Fibroblast of mammary gland (primary cell): ENCODE data around the gene SAXO2.
"Not testable (repeated sequence)": the region's sequence is repeated elsewhere in the genome, so short reads cannot be mapped to it uniquely, and the experiment has no call there.

Experiments used
- DNase-seq: peaks from one replicate; pipeline ENCODE4 v3.0.0-alpha.2; 2010; ENCODE audit warnings: low read depth
- H3K4me3 ChIP-seq: 2 replicates; pipeline ENCODE4 v1.5.1; 2011; ENCODE audit warnings: low read depth, mild to moderate bottlenecking, low read length, moderate library complexity; ENCODE audit not compliant: control insufficient read depth
- CTCF ChIP-seq: conservative IDR thresholded peaks from 2 replicates; pipeline ENCODE4 v1.5.1; 2011; ENCODE audit warnings: low read depth, low read length, inconsistent platforms; ENCODE audit not compliant: control insufficient read depth, insufficient read depth

Gene SAXO2

GRCh38 chr15:82317091-82317489 is 54.5 kb downstream of the SAXO2 start:
- no peak for DNase-seq
- H3K4me3 ChIP-seq = no peak overlapping the region
- TF ChIP-seq CTCF = no peak

DNA sequence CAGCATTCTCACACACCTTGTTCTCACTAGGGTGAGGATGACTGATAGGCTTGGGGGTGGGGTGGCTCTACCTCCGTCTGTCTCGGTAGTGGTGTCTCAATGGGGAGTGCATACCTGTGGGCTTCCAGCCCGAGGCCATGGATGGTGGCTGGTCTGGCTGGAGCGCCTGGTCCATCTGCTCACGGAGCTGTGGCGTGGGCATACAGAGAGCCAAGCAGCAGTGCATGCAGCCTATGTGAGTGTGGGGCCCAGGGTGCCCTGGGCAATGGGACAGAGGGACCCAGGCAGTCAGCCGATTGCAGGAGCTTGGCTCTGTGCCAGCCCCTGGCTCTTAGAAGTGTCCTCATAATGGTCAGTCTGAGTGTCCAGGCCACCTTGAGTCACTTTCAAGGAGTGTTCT is 54.9 kb downstream of the SAXO2 start:
- not testable (repeated sequence) for DNase-seq

DNA sequence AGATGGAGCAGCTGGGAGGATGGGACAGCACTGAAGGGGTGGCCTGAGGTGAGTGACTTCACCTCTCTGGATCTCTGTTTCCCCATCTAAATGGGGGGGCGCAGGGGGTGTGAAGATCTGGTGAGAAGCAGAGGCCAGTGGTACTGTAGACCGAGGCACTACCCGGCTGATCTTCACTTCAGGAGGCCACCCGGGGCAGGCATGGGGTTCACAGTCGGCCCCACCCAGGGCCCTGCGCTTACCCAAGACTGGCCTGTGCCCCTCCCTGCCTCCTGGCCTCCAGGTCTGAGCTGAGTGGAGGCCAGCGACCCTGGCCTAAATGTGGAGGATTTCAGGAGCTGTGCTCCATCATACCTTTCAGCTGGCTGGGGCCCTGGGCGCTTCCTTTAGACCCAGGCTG is 55.7 kb downstream of the SAXO2 start:
- DNase-seq, H3K4me3 ChIP-seq: not testable (repeated sequence)

More for the DNA sequence above, 54.9 kb downstream of the SAXO2 start:
- H3K4me3 ChIP-seq = not testable (repeated sequence)

GRCh38 chr15:82319522-82320278 is 57.1 kb downstream of the SAXO2 start:
- not testable (repeated sequence) for DNase-seq

GRCh38 chr15:82320861-82321260 is 58.2 kb downstream of the SAXO2 start:
- not testable (repeated sequence) for H3K4me3 ChIP-seq, DNase-seq

More at GRCh38 chr15:82319522-82320278, 57.1 kb downstream of the SAXO2 start:
- H3K4me3 ChIP-seq = not testable (repeated sequence)

- not testable (repeated sequence) for H3K4me3 ChIP-seq, DNase-seq
Measured at GRCh38 chr15:82322488-82322887, 59.9 kb downstream of the SAXO2 start.

DNA sequence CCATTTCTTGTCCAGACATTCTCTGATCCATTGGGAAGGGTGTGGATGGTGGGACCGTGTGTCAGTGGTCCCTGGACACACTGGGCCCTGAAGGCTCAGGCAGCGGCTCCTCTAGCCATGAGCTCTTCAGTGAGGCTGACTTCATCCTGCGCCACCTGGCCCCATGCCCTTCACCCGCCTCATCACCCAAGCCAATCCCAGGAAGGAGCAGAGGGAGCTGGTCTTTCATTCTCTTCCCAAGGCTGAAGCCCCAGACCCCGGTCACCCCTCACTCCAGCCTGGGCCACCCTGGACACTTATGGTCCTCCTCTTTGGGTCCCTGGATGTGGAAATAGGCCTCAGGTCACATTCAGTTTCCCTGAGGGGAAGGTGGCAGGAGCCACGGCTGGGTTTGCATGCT is 62.2 kb downstream of the SAXO2 start:
- not testable (repeated sequence) for H3K4me3 ChIP-seq, DNase-seq

DNA sequence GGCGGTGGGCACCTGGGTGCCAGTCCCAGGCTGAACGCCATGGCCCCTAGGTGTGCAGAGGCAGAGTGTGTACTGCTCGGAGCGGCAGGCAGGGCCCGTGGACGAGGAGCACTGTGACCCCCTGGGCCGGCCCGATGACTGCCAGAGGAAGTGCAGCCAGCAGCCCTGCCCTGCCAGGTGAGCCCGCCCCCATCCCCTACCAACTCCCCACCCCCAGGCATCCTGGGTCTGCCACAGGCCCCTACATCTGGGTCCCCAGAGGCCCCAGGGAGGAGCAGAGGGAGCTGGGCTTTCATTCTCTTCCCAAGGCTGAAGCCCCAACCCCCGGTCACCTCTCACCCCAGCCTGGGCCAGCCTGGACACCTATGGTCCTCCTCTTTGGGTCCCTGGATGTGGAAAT is 63.0 kb downstream of the SAXO2 start:
- not testable (repeated sequence) for H3K4me3 ChIP-seq, DNase-seq

DNA sequence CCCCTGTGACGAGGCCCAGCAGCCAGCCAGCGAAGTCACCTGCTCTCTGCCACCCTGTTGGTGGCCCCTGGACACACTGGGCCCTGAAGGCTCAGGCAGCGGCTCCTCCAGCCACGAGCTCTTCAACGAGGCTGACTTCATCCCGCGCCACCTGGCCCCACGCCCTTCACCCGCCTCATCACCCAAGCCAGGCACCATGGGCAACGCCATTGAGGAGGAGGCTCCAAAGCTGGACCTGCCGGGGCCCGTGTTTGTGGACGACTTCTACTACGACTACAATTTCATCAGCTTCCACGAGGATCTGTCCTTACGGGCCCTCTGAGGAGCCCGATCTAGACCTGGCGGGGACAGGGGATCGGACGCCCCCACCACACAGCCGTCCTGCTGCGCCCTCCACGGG is 64.3 kb downstream of the SAXO2 start:
- DNase-seq, H3K4me3 ChIP-seq: not testable (repeated sequence)

DNA sequence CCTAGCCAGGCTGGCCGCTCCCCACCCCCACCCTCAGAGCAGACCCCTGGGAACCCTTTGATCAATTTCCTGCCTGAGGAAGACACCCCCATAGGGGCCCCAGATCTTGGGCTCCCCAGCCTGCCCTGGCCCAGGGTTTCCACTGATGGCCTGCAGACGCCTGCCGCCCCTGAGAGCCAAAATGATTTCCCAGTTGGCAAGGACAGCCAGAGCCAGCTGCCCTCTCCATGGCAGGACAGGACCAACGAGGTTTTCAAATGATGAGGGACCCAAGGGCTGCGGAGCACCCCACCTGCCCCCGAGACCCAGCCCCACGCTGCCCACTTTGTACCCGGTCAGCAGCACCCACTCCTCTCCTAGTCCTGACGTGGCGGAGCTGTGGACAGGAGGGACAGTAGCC is 64.8 kb downstream of the SAXO2 start:
- not testable (repeated sequence) for DNase-seq, H3K4me3 ChIP-seq

DNA sequence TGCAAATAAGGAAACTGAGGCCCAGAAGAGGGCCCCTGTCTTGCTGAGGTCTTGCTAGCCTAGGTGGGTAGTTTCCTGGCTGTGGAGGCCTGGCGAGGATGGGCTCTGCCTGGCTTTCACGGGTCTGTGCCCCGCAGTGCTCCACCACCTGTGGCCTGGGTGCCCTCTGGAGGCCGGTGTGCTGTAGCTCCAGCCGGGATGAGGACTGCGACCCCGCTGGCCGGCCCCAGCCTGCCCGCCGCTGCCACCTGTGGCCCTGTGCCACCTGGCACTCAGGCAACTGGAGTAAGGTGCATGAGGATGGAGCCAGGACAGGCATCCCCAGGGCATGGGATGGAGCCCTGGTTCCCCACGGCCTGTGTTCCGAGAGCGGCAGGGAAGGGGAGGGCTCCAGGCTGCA is 66.4 kb downstream of the SAXO2 start:
- DNase-seq = not testable (repeated sequence)

GRCh38 chr15:82330921-82331320 is 68.3 kb downstream of the SAXO2 start:
- not testable (repeated sequence) for DNase-seq, H3K4me3 ChIP-seq

More for the DNA sequence above, 66.4 kb downstream of the SAXO2 start:
- not testable (repeated sequence) for H3K4me3 ChIP-seq

- not testable (repeated sequence) for DNase-seq, H3K4me3 ChIP-seq
Measured at GRCh38 chr15:82331576-82332304, 69.1 kb downstream of the SAXO2 start.

DNA sequence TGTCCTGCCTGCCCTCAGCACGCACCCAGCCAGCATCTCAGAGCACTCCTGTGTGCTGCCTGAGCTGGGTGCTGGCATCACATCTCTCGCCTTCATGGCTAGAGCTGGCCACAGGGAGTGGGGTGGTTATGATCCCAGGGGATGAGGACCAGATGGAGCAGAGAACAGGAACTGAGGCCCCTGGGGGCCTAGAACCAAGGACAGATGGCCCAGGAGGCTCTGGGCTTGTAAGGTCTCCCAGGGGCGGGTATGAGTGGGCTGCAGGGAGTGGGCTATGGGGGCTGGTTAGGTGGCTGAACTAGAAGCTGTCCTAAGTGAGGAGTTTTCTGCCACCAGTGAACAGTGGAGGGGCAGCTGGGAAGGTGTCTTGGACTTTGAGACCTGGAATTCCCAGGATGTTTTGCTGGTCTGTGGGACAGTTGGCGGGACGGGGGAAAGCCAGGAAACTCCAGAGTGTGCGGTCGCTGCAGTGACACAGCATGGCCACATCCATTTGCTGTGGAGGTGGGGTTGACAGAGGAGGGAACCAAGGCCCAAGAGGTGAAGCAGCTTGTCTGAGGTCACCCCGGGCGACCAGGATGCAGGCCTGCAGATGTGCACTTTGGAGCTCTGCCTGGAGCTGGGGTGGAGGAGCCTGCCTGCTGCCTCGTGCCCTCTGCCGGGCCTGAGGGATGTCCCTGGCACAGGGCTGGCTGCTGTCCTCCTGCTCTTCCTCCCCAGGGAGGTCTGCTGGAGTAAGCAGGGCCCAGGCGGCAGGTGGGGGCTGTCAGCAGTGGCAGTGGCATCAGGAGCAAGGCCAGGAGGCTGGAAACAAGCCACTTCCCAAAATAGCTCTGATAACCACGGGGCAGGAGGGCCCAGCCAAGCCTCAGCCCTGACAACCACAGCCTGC is 70.3 kb downstream of the SAXO2 start:
- DNase-seq, H3K4me3 ChIP-seq: not testable (repeated sequence)

- H3K4me3 ChIP-seq, DNase-seq: not testable (repeated sequence)
Measured at GRCh38 chr15:82333603-82334553, 71.3 kb downstream of the SAXO2 start.
